Renal pelvis (tissue), 4 donors: Measurements from ENCODE around the gene TTC22. TPM values are rescaled to one million over a fixed set of nuclear protein-coding genes. Genes with fewer than 3 reads are reported as not detected.

Source experiments
- DNase-seq: peaks from one replicate; pipeline ENCODE4 v3.0.0-alpha.2; 2013
- polyA plus RNA-seq, 3 donors: library from polyadenylated mRNA; unstranded; fragments of 120-200 nt; gene quantifications; one replicate each; pipeline ENCODE4 v1.2.1, GENCODE V29; 2013; ENCODE audit not compliant: insufficient read length in 3 of 3

The TTC22 gene
- polyA plus RNA-seq, 3 donors, result 6.7 to 10.5 (median 9.4) TPM

- DNase-seq, result peak; percentile 52
Measured at GRCh38 chr1:54810153-54810942, 9.2 kb upstream of the TTC22 start.

- DNase-seq, result no peak
Measured at GRCh38 chr1:54809496-54810074, 8.5 kb upstream of the TTC22 start.

GRCh38 chr1:54808443-54809207 lies 7.5 kb upstream of the TTC22 start:
- DNase-seq, result no peak

- DNase-seq, result no peak
Measured at GRCh38 chr1:54807756-54808155, 6.6 kb upstream of the TTC22 start.

- DNase-seq, result no peak
Measured at GRCh38 chr1:54806931-54807611, 5.9 kb upstream of the TTC22 start.

- no peak for DNase-seq
Measured at GRCh38 chr1:54805981-54806381, 4.9 kb upstream of the TTC22 start.

GRCh38 chr1:54805466-54805865 lies 4.3 kb upstream of the TTC22 start:
- no peak for DNase-seq

GRCh38 chr1:54804471-54805132 lies 3.5 kb upstream of the TTC22 start:
- DNase-seq, result no peak

- DNase-seq, result no peak
Measured at GRCh38 chr1:54803761-54804470, 2.8 kb upstream of the TTC22 start.

- no peak for DNase-seq
Measured at GRCh38 chr1:54800041-54800898, 853 bp downstream of the TTC22 start.

- DNase-seq, result no peak
Measured at GRCh38 chr1:54798769-54799641, 2.1 kb downstream of the TTC22 start.

GRCh38 chr1:54798206-54798605 lies 2.9 kb downstream of the TTC22 start:
- DNase-seq, result no peak

GRCh38 chr1:54796902-54797301 lies 4.2 kb downstream of the TTC22 start:
- DNase-seq, result no peak

- no peak for DNase-seq
Measured at GRCh38 chr1:54795841-54796468, 5.2 kb downstream of the TTC22 start.

- no peak for DNase-seq
Measured at GRCh38 chr1:54795356-54795665, 5.8 kb downstream of the TTC22 start.

- DNase-seq, result peak; percentile 28
Measured at GRCh38 chr1:54794451-54795355, 6.4 kb downstream of the TTC22 start.

GRCh38 chr1:54792686-54793282 lies 8.3 kb downstream of the TTC22 start:
- DNase-seq, result peak; percentile 92
